22Rv1 (cell line): Measurements from ENCODE around the gene FTCD.

Experiments used
- CTCF ChIP-seq: fragments of 450-650 bp; IDR thresholded peaks from 2 replicates; pipeline ENCODE4 v1.5.1; 2017; ENCODE audit warnings: mild to moderate bottlenecking
- ZFX ChIP-seq: fragments of 450-650 bp; IDR thresholded peaks from 2 replicates; pipeline ENCODE4 v1.6.1; 2017; ENCODE audit warnings: antibody characterized with exemption, borderline replicate concordance

DNA sequence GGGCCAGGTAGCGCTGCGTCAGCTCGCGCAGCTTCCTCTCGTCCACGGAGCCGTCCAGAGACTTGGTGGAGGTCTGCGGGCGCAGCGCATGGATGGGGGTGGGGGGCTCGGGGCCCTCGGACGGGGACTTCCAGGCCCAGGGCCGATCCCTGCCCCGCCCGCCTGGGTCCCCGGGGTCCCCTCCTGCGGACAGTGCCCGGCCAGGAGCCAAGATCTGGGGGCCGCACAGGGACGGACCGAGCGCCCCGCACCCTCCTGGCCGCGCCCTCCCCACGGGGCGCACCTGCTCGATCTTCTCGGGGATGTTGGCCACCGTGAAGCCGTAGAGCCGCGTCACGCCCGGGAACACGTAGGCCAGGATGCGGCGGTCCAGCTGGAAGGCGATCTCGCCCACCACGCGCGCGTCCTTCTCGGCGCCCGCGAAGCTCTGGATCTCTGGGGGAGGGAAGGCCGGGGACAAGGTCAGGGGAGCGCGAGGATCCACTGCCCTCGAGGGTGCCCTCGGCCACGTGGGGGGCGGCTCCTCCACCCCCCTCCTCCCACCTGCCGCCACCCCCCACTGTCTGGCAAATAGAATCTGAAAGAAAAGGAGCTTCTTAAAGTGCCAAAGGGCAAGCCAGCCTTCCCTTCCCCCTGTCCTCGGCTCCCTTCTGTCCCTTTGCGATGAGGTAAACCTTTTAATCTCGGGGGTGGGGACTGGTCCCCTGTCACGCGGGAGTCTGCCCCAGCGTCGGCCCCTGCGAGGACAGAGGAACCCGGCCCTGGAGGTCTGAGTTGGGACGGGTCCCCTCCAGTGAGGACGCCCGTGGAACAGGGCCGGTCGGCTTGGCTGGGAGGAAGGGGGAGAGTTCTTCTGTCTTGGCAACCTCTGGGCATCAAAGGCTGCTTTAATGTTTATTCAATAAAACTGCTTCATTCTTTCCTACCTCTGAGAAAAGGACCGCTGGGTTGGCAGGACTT lies 6.5 kb upstream of the FTCD start:
- no peak for TF ChIP-seq CTCF
- TF ChIP-seq ZFX = no peak
